GM10847 (cell line): ENCODE results near the gene PPT1.

Experiments used
- POLR2A ChIP-seq: IDR thresholded peaks from 2 replicates; pipeline ENCODE4 v1.6.1; 2011; ENCODE audit not compliant: insufficient read length; ENCODE audit errors: extremely low read depth

Gene PPT1

DNA sequence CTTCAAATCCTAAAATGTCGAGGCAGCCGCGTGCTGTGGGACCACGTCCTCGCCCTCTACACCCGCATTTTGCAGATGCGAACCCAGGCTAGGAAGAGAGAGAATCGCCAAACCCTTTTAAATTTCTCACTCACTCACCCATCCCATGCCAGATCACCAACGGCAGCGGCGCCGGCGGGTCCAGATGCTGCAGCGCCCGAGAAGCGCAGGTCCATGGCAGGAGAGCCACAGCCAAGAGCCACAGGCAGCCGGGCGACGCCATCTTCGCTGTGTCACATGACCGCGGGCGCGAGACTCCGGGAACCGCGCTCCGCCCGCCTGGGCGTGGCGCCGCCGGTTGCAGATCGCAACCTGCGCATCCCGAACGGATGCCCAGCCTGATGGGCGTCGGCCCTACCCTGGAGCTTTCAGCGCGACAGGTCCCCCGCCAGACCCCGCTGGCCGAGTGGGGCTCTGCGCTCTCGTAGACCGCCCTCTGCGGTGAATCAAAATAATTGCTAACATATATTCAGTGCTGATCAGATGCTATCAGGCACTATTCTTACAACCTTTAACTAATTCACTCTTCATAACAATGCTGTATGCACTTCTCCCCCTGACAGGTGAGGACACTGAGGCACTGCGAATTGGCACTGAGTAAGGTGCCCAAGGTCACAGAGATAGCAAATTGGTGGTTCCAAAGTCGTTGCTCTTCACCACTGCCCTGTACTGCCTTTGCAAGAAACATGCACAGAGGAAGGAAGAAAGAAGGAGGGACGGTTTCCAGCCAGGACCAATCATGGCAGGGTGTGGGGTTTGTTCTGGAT is at the start of gene PPT1:
Gene PPT1, minus strand, starts transcription at position 276 of the 806 bp plus-strand sequence. Its CDS starts 14 bp downstream, at position 262.
- TF ChIP-seq POLR2A, result peak; percentile 69

DNA sequence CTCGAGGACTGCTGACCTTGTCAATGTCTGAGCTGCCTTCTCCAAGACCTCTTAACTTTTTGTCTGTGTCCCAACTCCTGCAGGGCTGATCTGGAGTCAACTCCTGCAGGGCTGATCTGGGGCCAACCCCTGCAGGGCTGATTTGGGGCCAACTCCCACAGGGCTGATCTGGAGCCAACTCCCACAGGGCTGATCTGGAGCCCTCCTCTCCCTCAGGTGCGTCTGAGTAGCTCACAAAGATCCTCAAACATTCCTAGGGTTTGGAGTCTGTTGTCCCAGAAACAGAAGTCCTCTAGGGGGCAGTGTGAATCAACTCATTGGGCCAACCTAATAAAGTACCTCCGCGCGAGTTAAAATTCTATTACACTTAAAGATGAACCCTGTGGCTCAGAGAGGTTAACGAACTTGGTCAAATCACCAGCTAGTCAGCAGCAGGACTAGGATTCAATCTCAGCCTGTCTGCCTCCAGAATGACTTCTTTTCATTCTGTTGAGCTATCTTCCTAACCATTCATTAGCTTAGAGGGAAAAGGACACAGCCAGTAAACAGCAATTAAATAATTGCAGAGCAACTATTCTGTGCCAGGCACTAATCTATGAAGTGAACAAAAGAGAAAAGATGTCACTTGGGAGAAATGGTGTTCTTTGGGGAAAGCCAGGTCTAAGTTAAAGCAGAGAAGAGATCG is 47.0 kb upstream of the PPT1 start:
- no peak for TF ChIP-seq POLR2A

GRCh38 chr1:40141878-40142535 is 45.0 kb upstream of the PPT1 start:
- TF ChIP-seq POLR2A, result no peak

DNA sequence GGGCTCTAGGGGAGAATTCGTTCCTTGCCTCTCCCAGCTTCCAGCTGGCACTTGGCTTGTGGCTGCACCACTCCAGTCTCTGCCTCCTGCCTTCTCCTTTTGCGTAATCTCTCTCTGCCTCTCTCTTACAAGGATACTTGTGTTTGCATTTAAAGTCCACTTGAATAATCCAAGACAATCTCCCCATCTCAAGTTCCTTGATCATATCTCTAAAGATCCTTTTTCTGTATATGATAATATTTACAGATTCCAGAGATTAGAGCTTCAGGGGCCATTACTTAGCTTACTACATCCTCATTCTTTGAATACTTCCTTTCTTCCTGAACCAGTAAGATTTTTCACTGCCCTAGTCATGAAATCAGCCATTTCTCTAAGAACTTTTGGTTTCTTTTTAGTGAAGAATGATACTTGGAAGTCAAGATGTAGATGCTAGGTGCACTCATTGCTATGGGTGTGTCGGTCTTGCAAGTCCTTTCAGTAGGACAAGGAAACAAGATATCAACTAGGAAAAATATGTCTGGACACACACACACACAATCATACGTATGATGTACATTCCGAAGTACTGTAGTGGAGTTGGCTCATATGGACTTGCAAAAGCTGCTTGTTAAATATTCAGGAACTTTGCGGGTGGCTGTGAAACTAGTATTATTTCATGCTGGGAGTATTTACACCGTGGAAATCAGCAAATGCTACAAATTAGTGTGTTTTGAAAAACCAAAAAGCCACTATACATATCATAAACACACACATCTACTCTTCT is 43.3 kb upstream of the PPT1 start:
- no peak for TF ChIP-seq POLR2A

GRCh38 chr1:40133839-40134238 is 36.8 kb upstream of the PPT1 start:
- no peak for TF ChIP-seq POLR2A

DNA sequence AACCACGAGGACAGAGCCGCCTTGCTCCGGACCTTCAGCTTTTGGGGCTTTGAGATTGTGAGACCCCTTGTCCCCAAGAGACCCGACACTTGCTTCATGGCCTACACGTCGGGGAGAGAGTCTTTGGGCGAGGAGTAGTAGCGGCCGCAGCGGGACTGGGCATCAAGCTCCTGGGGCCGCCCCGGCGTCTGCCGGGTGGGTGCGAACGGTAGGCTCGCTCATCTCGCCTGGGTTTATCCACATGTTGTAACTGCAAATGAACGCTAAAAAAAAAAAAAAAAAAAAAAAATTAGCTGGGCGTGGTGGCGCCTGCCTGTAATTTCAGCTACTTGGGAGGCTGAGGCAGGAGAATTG is 36.2 kb upstream of the PPT1 start:
- no peak for TF ChIP-seq POLR2A

DNA sequence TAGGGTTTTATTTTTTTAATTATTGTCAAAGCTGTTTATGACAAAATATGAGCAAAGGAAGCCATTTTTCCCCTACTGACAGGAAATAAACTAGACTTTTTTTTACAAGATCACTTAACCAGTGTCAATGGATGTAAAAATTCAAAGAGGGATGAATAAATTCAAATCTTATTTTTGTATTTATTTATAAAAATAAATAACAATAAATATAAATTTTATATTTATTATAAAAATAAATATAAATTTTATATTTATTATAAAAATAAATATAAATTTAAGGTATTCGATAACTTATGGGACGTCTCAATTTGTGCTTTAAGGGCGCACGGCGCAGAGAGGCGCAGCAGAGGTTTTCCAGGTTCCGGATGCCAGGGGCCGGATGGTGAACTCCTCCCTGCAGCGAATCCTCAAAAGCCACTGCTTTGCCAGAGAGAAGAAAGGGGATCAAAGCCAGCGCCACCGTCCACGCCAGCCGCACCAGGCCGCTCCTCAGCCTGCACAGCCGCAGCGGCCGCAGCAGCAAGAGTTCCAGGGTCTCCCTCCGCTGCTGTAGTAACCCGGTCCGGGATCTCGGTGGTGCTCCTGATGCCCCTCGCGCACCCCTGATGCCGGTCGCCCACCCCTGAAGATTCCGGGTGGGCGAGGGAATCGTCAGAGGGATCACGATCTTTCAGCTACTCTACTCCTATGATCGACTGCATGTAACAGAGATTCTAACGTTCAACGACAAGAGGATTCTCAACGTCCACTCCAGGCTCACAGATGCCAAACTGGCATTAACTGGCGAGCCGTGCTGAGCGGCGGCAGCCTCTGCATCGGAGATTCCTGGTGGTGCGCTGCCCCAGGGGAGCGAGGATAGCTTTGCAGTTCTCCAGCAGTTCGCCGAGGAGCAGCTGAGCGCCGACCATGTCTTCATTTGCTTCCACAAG is 35.6 kb upstream of the PPT1 start:
- TF ChIP-seq POLR2A, result no peak

GRCh38 chr1:40130892-40131291 is 33.8 kb upstream of the PPT1 start:
- TF ChIP-seq POLR2A, result no peak

GRCh38 chr1:40122855-40123254 is 25.8 kb upstream of the PPT1 start:
- TF ChIP-seq POLR2A, result no peak

GRCh38 chr1:40120128-40120527 is 23.1 kb upstream of the PPT1 start:
- no peak for TF ChIP-seq POLR2A

DNA sequence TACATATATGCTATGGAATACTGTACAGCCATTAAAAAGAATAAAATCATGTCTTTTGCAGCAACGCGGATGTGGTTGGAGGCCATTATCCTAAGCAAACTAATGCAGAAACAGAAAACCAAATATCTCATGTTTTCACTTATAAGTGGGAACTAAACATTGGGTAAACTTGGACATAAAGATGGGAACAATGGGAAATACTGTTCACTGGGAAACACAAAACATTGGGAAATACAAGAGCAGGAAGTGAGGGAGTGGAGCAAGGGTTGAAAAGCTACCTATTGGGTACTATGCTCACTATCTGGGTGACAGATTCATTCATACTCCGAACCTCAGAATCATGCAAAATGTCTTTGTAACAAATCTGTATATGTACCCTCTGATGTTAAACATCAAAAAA is 17.3 kb upstream of the PPT1 start:
- TF ChIP-seq POLR2A, result no peak

- TF ChIP-seq POLR2A, result no peak
Measured at GRCh38 chr1:40110389-40110788, 13.3 kb upstream of the PPT1 start.

DNA sequence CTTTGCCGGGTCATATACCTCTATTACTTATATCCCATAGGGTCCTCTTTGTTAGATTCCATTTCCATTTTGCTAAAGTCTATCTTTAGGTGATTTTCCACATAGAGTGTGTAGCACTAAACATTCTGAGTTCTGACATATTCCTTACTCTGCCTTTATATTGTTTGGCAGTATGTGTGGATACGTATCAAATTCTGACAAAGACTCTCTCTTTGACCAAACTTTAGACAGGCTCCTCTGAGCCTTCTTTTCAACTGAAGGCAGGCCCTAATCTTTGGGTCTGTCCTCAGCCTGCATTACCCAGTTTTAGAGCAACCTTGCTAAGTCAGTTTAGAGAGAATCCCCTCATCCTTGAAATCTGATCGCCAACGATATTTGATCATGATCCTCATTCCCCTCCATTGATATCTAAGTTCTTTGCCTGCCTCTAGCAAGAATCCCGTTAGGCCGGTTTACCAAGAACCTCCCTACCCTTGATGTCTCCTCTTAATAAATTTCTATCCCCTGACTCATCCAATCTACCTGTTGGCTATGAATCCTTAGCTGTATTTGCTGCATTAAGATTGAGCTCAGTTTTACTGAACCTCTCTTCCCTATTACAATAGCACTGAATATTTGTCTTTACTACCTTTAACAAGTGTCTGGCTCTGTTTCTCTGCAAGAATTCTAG is 10.4 kb upstream of the PPT1 start:
- no peak for TF ChIP-seq POLR2A

GRCh38 chr1:40105028-40105427 is 8.0 kb upstream of the PPT1 start:
- no peak for TF ChIP-seq POLR2A

- TF ChIP-seq POLR2A, result no peak
Measured at GRCh38 chr1:40102896-40103295, 5.8 kb upstream of the PPT1 start.
